GM19023 (cell line): ENCODE results near the gene APOL1.
"Not testable (repeated sequence)": the region's sequence is repeated elsewhere in the genome, so short reads cannot be mapped to it uniquely, and the experiment has no call there.

Experiments
- ATAC-seq: cut with Tn5 transposase; IDR thresholded peaks from one replicate; pipeline ENCODE4 v1.9.1; 2021; ENCODE audit warnings: mild to moderate bottlenecking, moderate library complexity; ENCODE audit not compliant: unreplicated experiment

APOL1 gene

GRCh38 chr22:36263886-36264664 lies 11.1 kb downstream of the APOL1 start:
- ATAC-seq: not testable (repeated sequence)

GRCh38 chr22:36267058-36267457 lies 14.1 kb downstream of the APOL1 start:
- ATAC-seq: no peak

- no peak for ATAC-seq
These were observed 15.1 kb downstream of the APOL1 start for GRCh38 chr22:36267896-36268485.

GRCh38 chr22:36271231-36271630 lies 18.3 kb downstream of the APOL1 start:
- ATAC-seq: not testable (repeated sequence)

- ATAC-seq: not testable (repeated sequence)
These were observed 19.0 kb downstream of the APOL1 start for GRCh38 chr22:36271951-36272350.

- ATAC-seq: no peak
These were observed 21.6 kb downstream of the APOL1 start for GRCh38 chr22:36274531-36274930.

- no peak for ATAC-seq
These were observed 24.8 kb downstream of the APOL1 start for GRCh38 chr22:36277482-36278291.

GRCh38 chr22:36279219-36279666 lies 26.3 kb downstream of the APOL1 start:
- no peak for ATAC-seq

GRCh38 chr22:36280379-36280778 lies 27.4 kb downstream of the APOL1 start:
- ATAC-seq: no peak

GRCh38 chr22:36281781-36282327 lies 28.9 kb downstream of the APOL1 start:
- ATAC-seq: no peak

- ATAC-seq: no peak
These were observed 29.4 kb downstream of the APOL1 start for GRCh38 chr22:36282328-36282831.

- no peak for ATAC-seq
These were observed 31.2 kb downstream of the APOL1 start for GRCh38 chr22:36284171-36284571.

GRCh38 chr22:36285017-36285416 lies 32.1 kb downstream of the APOL1 start:
- no peak for ATAC-seq

- no peak for ATAC-seq
These were observed 32.6 kb downstream of the APOL1 start for GRCh38 chr22:36285545-36285944.

- no peak for ATAC-seq
These were observed 33.4 kb downstream of the APOL1 start for GRCh38 chr22:36286096-36286957.

GRCh38 chr22:36287881-36288515 lies 35.1 kb downstream of the APOL1 start:
- ATAC-seq: no peak

- no peak for ATAC-seq
These were observed 35.9 kb downstream of the APOL1 start for GRCh38 chr22:36288571-36289405.

- no peak for ATAC-seq
These were observed 36.5 kb downstream of the APOL1 start for GRCh38 chr22:36289406-36289870.

- not testable (repeated sequence) for ATAC-seq
These were observed 37.0 kb downstream of the APOL1 start for GRCh38 chr22:36289948-36290371.
